Measurements from ENCODE around the gene KCNIP3.

The KCNIP3 gene

DNA sequence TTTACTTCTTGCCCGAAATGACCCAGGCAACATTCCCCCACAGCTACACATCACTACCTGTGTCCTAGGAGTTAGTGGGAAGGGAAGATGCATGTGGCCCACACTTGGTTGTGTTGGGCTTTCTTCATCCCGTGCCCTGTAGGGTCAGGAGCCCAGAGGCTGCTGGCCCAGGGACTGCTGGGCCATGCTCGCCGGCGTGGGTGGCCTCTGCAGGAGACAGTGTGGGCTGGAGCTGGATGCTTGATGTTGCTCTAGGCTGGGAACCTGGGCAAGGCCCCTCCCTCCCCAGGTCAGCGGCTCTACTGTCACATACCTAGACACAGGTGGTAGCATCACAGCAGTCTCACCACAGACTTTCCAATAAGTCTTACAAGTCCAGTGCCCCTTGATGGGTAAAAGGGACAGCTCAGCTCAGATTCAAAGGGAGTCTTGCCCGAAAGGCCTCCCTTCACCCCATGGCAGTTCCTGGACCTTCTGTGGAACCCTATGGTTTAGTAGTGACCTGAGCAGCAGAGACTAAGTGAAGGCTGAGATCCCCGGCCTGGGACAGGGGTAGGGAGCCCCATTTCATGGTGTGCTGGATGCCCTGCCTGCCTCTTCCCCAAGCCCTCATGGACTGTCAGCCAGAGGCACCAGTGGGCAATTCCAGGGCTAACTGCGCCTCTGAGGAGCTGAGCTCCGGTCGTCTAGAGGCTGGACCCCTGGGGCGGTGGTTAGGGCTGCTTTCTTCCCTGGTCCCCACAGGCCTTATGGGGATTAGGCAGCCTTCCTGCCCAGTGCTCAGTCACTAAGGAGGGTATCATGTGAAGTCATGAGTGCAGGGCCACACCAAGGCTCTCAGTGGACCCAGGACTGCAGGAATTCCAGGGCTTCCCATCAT is 59.9 kb downstream of the KCNIP3 start:
- no peak for DNase-seq
- no peaks in the 10 kb centered on the region for H3K9me3 Mint-ChIP-seq
- H3K27me3 Mint-ChIP-seq: peaks cover 24% of the 10 kb centered on the region
- no peak overlapping the region for H3K27ac Mint-ChIP-seq
- H3K4me1 Mint-ChIP-seq (ENCODE audit: low read depth): no peaks in the 10 kb centered on the region
- H3K4me3 Mint-ChIP-seq: no peak overlapping the region
- no peaks in the 10 kb centered on the region for H3K36me3 Mint-ChIP-seq (ENCODE audit: low read depth)

DNA sequence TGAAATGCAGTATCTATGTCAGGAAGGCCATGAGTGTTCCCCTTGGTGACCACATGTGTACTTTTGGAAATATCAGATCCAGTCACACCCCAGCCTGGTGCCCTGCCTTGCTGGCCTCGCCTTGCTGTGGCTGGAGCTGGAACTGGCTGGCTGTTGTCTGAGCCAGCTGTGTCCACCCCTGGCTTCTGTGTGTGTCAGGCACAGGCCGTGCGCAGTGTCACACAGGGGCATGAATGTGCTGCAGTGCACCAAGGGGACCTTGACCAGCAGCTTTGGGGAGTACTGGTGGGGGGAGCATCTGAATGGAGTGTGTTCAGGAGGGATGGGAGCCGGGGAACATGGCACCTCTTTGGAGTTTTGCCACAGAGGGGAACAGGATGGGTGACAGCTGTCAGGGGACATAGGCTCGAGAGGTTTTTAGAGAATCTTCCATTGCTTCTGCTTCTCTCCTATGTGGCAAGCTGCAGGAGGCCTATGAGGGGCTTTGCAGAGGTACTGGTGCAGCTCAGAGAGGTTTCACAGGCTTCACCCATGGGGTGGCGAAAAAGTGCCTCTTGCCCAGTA is 60.7 kb downstream of the KCNIP3 start:
- no peak overlapping the region for H3K4me3 Mint-ChIP-seq
- H3K4me1 Mint-ChIP-seq (ENCODE audit: low read depth): no peaks in the 10 kb centered on the region
- no peaks in the 10 kb centered on the region for H3K9me3 Mint-ChIP-seq
- H3K27me3 Mint-ChIP-seq: peaks cover 24% of the 10 kb centered on the region
- H3K36me3 Mint-ChIP-seq (ENCODE audit: low read depth): no peaks in the 10 kb centered on the region
- DNase-seq: no peak
- H3K27ac Mint-ChIP-seq: no peak overlapping the region

DNA sequence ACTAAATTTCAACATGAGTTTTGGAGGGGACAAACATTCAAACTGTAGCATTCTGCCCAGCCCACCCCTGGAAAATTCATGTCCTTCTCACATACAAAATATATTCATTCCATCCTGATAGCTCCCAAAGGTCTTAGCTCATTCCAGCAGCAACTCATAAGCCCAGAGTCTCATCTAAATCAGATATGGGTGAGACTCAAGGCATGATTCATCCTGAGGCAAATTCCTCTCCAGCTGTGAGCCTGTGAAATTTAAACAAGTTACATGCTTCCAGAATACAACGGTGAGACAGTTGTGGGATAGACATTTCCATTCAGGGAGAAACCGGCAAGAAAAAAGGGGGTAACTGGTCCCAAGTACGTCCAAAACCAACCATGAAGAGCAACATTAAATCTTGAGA is 61.9 kb downstream of the KCNIP3 start:
- Mint-ChIP-seq H3K27me3 (peaks cover 24% of the 10 kb centered on the region), H3K9me3 (no peaks in the 10 kb centered on the region), H3K27ac (no peak overlapping the region), H3K4me1 (ENCODE audit: low read depth) (no peaks in the 10 kb centered on the region), H3K36me3 (ENCODE audit: low read depth) (no peaks in the 10 kb centered on the region), H3K4me3 (no peak overlapping the region)
- DNase-seq: no peak

DNA sequence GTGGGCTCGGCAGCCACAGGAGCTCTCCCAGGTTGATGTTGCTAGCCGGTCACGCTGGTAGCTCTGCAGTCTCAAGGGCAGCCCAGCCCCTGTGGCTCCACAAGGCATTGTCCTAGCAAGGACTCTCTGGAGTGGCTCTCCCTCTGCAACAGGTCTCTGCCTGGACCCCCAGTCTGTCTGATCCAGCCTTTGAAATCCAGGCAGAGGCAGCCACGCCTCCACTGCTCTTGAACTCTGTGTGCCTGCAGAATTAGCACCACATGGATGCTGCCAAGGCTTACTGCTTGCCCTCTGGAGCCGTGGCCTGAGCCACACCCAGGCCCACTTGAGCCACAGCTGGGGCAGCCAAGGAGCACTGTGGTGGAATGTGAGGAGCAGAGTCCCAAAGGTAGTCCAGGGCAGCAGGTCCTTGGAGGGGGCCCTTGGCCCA is 62.4 kb downstream of the KCNIP3 start:
- no peak overlapping the region for H3K4me3 Mint-ChIP-seq
- peaks cover 24% of the 10 kb centered on the region for H3K27me3 Mint-ChIP-seq
- no peaks in the 10 kb centered on the region for H3K36me3 Mint-ChIP-seq (ENCODE audit: low read depth)
- H3K4me1 Mint-ChIP-seq (ENCODE audit: low read depth): no peaks in the 10 kb centered on the region
- H3K9me3 Mint-ChIP-seq: no peaks in the 10 kb centered on the region
- no peak for DNase-seq
- H3K27ac Mint-ChIP-seq: no peak overlapping the region

DNA sequence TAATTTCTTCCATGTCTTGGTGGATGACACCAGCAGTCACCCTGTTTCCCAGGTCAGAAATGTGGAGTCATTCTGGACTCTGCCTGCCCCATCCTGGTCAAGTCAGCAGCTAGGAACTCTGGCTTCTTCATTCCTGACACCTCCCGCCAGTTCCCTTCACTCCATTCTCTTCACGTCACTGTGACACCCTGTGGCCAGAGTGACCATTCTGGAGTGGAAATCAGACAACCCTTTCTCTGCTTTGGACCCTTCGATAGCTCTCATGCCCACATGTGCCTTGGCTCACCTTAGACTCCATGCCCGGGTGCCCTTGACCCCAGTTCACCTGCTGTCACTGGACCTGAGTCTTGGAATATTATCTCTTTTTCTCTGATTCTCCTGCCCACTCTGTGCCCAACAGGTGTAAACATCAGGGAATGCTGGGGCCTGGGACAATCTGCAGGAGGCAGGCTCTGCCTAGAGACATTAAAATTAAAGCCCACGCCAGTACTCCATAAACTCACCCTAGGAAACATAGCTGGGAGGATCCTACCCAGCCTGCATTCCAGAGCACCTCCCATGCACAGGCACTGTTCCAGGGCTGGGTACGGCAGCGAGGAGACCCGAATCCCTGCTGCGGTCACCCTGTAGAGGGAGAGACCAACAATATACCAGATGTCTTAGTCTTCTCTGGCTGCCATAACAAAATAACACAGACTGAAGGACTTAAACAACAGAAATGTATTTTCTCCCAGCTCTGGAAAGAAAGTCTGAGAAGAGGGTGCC is 64.3 kb downstream of the KCNIP3 start:
- Mint-ChIP-seq H3K27ac (no peak overlapping the region), H3K4me3 (no peak overlapping the region), H3K4me1 (ENCODE audit: low read depth) (no peaks in the 10 kb centered on the region), H3K36me3 (ENCODE audit: low read depth) (no peaks in the 10 kb centered on the region), H3K27me3 (peaks cover 18% of the 10 kb centered on the region), H3K9me3 (no peaks in the 10 kb centered on the region)
- DNase-seq: no peak

DNA sequence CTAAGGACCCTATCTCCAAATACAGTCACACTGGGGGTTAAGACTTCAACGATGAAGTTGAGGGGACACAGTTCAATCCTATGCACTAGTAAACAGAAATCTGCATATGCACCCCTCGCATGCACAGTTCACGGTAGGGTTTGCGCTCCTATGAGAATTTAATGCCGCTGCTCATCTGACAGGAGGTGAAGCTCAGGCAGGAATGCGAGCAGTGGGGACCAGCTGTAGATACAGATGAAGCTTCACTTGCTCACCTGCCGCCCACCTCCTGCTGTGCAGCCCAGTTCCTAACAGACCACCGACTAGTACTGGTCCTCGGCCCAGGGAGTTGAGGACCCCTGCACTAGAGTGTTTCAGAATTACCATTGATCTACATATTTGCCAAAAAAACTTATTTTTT is 65.3 kb downstream of the KCNIP3 start:
- Mint-ChIP-seq H3K9me3 (no peaks in the 10 kb centered on the region), H3K4me3 (no peak overlapping the region), H3K4me1 (ENCODE audit: low read depth) (no peaks in the 10 kb centered on the region), H3K27ac (no peak overlapping the region), H3K27me3 (peaks cover 14% of the 10 kb centered on the region), H3K36me3 (ENCODE audit: low read depth) (no peaks in the 10 kb centered on the region)
- no peak for DNase-seq

DNA sequence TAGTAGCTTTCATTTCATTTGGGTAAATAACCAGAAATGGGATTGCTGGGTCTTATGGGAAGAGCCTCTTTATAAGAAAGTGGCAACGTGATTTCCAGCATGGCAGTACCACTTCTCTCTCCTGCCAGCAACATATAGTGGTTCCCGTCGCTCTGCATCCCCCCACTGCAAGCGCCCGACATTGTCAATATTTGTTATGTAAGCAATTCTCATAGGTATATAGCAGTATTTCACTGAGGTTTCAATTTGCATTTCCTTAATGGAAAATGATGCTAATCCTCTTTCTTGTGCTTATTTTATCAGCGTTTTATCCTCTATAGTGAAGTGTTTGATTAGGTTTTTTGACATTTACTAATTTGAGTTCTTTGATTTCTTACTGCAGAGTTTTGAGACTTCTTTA is 69.4 kb downstream of the KCNIP3 start:
- H3K4me1 Mint-ChIP-seq (ENCODE audit: low read depth): no peaks in the 10 kb centered on the region
- no peak for DNase-seq
- no peak overlapping the region for H3K27ac Mint-ChIP-seq
- no peak overlapping the region for H3K4me3 Mint-ChIP-seq
- H3K36me3 Mint-ChIP-seq (ENCODE audit: low read depth): no peaks in the 10 kb centered on the region
- peaks cover 2% of the 10 kb centered on the region for H3K9me3 Mint-ChIP-seq
- H3K27me3 Mint-ChIP-seq: peaks cover 11% of the 10 kb centered on the region

DNA sequence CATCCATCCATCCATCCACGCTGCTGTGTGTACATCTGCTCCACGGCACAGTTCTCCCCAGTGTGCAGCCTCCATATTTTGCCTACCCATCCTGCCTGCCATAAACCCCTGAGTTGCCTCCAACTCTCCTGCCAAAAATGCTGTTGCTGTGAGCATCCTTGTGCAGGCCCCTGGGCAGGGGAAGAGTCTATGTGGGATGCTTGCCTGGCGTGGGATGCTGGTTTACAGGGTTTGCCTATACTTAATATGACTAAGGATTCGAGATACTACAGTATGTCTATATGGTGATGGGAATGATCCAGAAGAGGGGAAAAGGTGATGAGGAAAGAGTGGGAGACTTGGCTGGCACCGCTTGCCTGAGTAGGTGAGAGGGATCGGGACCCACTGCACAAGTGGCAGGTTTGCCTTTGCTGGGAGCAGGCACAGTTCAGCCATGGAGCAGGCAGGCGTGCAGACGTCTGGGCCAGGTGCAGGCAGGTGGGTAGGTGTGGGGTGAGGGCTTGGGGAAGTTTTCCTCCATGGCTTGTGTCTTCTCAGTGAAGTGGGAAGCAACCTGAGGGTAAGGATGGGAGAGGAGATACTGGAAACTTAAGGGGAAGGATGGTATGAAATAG is 75.2 kb downstream of the KCNIP3 start:
- peaks cover 4% of the 10 kb centered on the region for H3K4me1 Mint-ChIP-seq (ENCODE audit: low read depth)
- no peak overlapping the region for H3K4me3 Mint-ChIP-seq
- H3K27me3 Mint-ChIP-seq: peaks cover 39% of the 10 kb centered on the region
- peaks cover 5% of the 10 kb centered on the region for H3K9me3 Mint-ChIP-seq
- no peaks in the 10 kb centered on the region for H3K36me3 Mint-ChIP-seq (ENCODE audit: low read depth)
- H3K27ac Mint-ChIP-seq: no peak overlapping the region
- DNase-seq: no peak

DNA sequence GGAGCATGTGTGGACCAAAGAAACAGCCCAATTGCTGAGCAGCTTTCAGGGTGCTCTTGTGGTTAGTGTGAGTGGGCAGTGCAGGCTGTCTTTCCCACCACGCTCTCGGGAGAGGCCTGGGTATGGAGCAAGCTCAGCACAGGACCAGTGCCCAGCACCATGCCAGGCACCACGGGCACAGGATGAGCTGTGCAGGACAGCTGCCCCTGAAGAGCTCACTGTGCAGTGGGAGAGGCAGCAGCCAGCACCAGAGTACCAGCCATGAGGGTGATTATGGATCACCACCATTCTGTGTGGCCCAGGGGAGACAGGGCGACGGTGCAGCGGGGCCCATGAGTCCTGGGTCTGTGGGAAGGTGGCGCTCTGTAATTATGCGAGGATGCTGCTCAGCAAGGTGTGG is 75.7 kb downstream of the KCNIP3 start:
- Mint-ChIP-seq H3K4me3 (no peak overlapping the region), H3K27ac (no peak overlapping the region), H3K4me1 (ENCODE audit: low read depth) (peaks cover 4% of the 10 kb centered on the region), H3K36me3 (ENCODE audit: low read depth) (no peaks in the 10 kb centered on the region), H3K27me3 (peaks cover 39% of the 10 kb centered on the region), H3K9me3 (peaks cover 5% of the 10 kb centered on the region)
- no peak for DNase-seq

DNA sequence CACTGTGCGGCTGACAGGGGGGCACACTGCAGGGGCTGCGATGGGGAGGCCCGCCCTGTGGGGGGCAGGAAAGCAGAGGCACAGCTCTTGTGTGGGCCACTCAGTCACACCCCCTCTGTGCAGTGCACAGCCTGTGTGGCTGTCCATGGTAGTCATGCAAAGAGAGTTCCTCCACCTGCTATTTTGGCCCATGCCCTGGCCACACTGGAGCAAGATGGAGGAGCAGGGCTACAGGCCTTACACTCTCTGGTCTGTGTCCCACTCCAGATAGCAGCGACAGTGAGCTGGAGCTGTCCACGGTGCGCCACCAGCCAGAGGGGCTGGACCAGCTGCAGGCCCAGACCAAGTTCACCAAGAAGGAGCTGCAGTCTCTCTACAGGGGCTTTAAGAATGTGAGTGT is 76.9 kb downstream of the KCNIP3 start:
- no peaks in the 10 kb centered on the region for H3K36me3 Mint-ChIP-seq (ENCODE audit: low read depth)
- peaks cover 5% of the 10 kb centered on the region for H3K9me3 Mint-ChIP-seq
- H3K4me1 Mint-ChIP-seq (ENCODE audit: low read depth): peaks cover 4% of the 10 kb centered on the region
- no peak for DNase-seq
- no peak overlapping the region for H3K4me3 Mint-ChIP-seq
- H3K27ac Mint-ChIP-seq: no peak overlapping the region
- H3K27me3 Mint-ChIP-seq: peaks cover 33% of the 10 kb centered on the region

DNA sequence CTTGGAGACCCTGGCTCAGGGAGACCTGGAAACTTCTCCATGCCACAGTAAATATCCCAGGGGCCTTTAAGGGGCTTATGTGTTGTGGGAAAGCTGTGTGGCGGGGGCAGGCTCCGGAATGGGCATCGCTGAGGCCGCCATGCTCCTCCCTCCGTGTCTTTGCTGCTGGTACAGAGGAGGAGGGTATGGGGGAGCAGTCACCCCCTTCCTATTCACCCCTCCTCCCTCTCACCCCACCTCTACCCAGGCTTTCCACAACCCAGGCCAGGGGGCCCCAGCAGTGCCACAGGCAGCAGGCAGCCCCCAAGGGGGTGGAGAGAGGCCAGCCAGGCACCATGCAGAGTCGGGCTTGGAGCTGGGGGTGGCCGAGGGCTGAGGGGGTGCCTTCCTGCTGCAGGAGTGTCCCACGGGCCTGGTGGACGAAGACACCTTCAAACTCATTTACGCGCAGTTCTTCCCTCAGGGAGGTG is 77.3 kb downstream of the KCNIP3 start:
- peaks cover 33% of the 10 kb centered on the region for H3K27me3 Mint-ChIP-seq

DNA sequence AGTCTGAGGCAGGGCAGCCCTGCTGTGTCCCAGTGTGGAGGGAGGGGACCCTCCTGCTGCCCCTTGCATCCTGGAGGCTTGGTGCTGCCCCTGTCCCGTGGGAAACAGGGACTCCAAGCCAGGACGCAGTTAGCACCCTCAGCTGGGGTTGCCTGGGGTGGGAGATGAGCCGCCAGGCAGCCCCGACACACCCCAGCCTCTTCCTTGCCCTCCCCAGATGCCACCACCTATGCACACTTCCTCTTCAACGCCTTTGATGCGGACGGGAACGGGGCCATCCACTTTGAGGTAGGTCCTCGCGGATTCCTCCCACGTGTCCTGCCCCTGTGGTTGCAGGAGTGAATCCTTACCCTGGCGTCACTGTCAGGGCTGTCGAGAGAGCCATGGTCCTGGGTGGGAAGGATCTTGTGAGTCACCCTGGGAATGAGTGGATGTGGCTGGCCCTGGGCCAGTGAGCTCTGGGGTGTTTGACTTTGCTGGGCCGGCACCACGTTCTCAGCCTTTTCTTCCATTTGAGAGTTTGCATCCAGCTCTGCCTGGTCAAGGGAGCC is 77.8 kb downstream of the KCNIP3 start:
- no peak for DNase-seq
- Mint-ChIP-seq H3K4me3 (no peak overlapping the region), H3K36me3 (ENCODE audit: low read depth) (no peaks in the 10 kb centered on the region), H3K9me3 (peaks cover 5% of the 10 kb centered on the region), H3K27ac (no peak overlapping the region), H3K27me3 (peaks cover 33% of the 10 kb centered on the region), H3K4me1 (ENCODE audit: low read depth) (peaks cover 4% of the 10 kb centered on the region)

More for the DNA sequence above, 77.3 kb downstream of the KCNIP3 start:
- no peak for DNase-seq
- Mint-ChIP-seq H3K4me3 (no peak overlapping the region), H3K27ac (no peak overlapping the region), H3K4me1 (ENCODE audit: low read depth) (peaks cover 4% of the 10 kb centered on the region), H3K36me3 (ENCODE audit: low read depth) (no peaks in the 10 kb centered on the region), H3K9me3 (peaks cover 5% of the 10 kb centered on the region)

DNA sequence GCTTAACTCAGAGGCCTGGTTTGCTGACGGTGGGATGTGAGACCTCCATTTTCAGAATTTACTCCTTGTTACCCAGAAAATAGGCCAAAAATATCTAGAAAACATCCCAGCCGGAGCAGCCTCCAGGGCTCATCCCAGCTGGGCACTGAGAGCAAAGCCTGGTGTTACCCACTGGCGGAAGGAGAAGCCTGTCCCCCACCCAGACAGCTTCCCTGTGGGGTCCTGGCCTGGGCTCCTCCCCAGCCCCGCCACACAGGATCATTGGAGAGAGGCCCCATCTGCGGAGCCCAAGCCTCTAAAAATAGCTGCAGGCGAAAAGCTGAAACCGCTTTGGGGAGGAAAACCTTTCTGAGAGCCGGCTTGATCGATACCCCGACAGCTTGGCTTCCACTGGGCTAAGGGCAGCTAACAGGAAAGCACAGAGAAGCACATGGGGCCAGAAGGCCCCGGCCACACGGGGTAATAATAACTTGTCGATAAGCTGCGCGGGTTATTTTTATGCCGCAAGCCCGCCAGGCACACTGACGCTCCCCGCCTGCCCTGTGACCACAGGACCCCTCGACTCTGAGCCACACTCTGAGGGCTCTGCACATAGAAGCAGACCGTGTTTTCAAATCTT is 78.5 kb downstream of the KCNIP3 start:
- H3K36me3 Mint-ChIP-seq (ENCODE audit: low read depth): no peaks in the 10 kb centered on the region
- DNase-seq: no peak
- peaks cover 2% of the 10 kb centered on the region for H3K9me3 Mint-ChIP-seq
- H3K27me3 Mint-ChIP-seq: peaks cover 33% of the 10 kb centered on the region
- no peak overlapping the region for H3K27ac Mint-ChIP-seq
- no peak overlapping the region for H3K4me3 Mint-ChIP-seq
- peaks cover 4% of the 10 kb centered on the region for H3K4me1 Mint-ChIP-seq (ENCODE audit: low read depth)
